IMR-90 (cell line): Measurements from ENCODE around the gene CREBL2. TPM values are rescaled to one million over a fixed set of nuclear protein-coding genes. Genes with fewer than 3 reads are reported as not detected.

ENCODE experiments used
- ATAC-seq: fragments of 200-7000 bp; cut with Tn5 transposase; 2 replicates; pipeline ENCODE4 v1.9.1; 2020; ENCODE audit warnings: low read depth, mild to moderate bottlenecking, moderate library complexity
- BruUV-seq: library from RNA; stranded (reverse); fragments of 400-500 nt; replicated peaks from 2 replicates; lab custom pipeline; 2021; lab: Mats Ljungman, UMichigan
- CTCF ChIA-PET: fragments of 300-600 bp; formaldehyde crosslinking; extraction: SDS; loops from one replicate; lab custom pipeline; 2021; ENCODE audit warnings: antibody characterized with exemption; lab: Yijun Ruan, JAX
- POLR2A ChIA-PET: fragments of 300-600 bp; sonication (Branson Sonifier 250); formaldehyde crosslinking; loops from one replicate; lab custom pipeline; 2022; ENCODE audit warnings: antibody characterized with exemption; ENCODE audit not compliant: unreplicated experiment; lab: Charles Lee
- DNase-seq: peaks from one replicate; pipeline ENCODE4 v3.0.0; 2013
- H2AFZ ChIP-seq: replicated peaks from 2 replicates; pipeline ENCODE3; 2013; ENCODE audit warnings: low read length, mild to moderate bottlenecking; ENCODE audit not compliant: poor library complexity
- H2AK5ac ChIP-seq: 2 replicates; pipeline ENCODE4 v1.6.1; 2013; ENCODE audit warnings: low read depth, low read length, inconsistent platforms
- H2AK9ac ChIP-seq: replicated peaks from 2 replicates; pipeline ENCODE3; 2013; ENCODE audit warnings: mild to moderate bottlenecking, low read depth, low read length, moderate library complexity; ENCODE audit not compliant: poor library complexity
- H2BK120ac ChIP-seq: 2 replicates; pipeline ENCODE4 v1.6.1; 2013; ENCODE audit warnings: low read depth, low read length, inconsistent platforms
- H2BK15ac ChIP-seq: 3 replicates; pipeline ENCODE4 v1.6.1; 2013; ENCODE audit warnings: low read depth, low read length, inconsistent platforms
- H2BK20ac ChIP-seq: 2 replicates; pipeline ENCODE4 v1.6.1; 2013; ENCODE audit warnings: low read depth, mild to moderate bottlenecking, inconsistent platforms, low read length, moderate library complexity
- H2BK5ac ChIP-seq: 2 replicates; pipeline ENCODE4 v1.6.1; 2013; ENCODE audit warnings: mild to moderate bottlenecking, low read depth, low read length, inconsistent platforms; ENCODE audit not compliant: poor library complexity, severe bottlenecking
- H3K14ac ChIP-seq: replicated peaks from 2 replicates; pipeline ENCODE4 v1.6.1; 2013; ENCODE audit warnings: low read depth, low read length, inconsistent platforms
- H3K18ac ChIP-seq: 2 replicates; pipeline ENCODE4 v1.6.1; 2013; ENCODE audit warnings: low read depth, low read length, control low read depth
- H3K23ac ChIP-seq: 2 replicates; pipeline ENCODE4 v1.6.1; 2013; ENCODE audit warnings: low read depth, low read length, inconsistent platforms
- H3K27ac ChIP-seq: 2 replicates; pipeline ENCODE4 v1.5.1; 2013; ENCODE audit warnings: mild to moderate bottlenecking, control low read depth, low read length; ENCODE audit not compliant: insufficient read depth
- H3K27me3 ChIP-seq: 2 replicates; pipeline ENCODE4 v1.6.1; 2013; ENCODE audit warnings: low read length; ENCODE audit not compliant: control insufficient read depth, insufficient read depth
- H3K36me3 ChIP-seq: 2 replicates; pipeline ENCODE4 v1.6.1; 2013; ENCODE audit warnings: low read length, mixed read lengths; ENCODE audit not compliant: control insufficient read depth, insufficient read depth
- H3K4ac ChIP-seq: 2 replicates; pipeline ENCODE4 v1.6.1; 2013; ENCODE audit warnings: low read depth, low read length, inconsistent platforms
- H3K4me1 ChIP-seq: 2 replicates; pipeline ENCODE4 v1.6.1; 2013; ENCODE audit warnings: low read length, mixed read lengths; ENCODE audit not compliant: control insufficient read depth, insufficient read depth
- H3K4me2 ChIP-seq: 2 replicates; pipeline ENCODE4 v1.6.1; 2013; ENCODE audit warnings: low read depth, mild to moderate bottlenecking, control low read depth, low read length, moderate library complexity
- H3K4me3 ChIP-seq: 2 replicates; pipeline ENCODE4 v1.5.1; 2013; ENCODE audit warnings: low read depth, mild to moderate bottlenecking, control low read depth, low read length, moderate library complexity; ENCODE audit not compliant: insufficient read depth
- H3K56ac ChIP-seq: 2 replicates; pipeline ENCODE4 v1.6.1; 2013; ENCODE audit warnings: low read length, inconsistent platforms; ENCODE audit not compliant: insufficient read depth; ENCODE audit errors: extremely low read depth
- H3K79me1 ChIP-seq, 2 experiments: 2 replicates each; pipeline ENCODE4 v1.6.1; 2013; ENCODE audit warnings: low read length in 2 of 2, inconsistent platforms in 1 of 2, low read depth in 1 of 2
- H3K9ac ChIP-seq: 2 replicates; pipeline ENCODE4 v1.6.1; 2013; ENCODE audit warnings: low read depth, low read length, control low read depth
- H3K9me1 ChIP-seq: 2 replicates; pipeline ENCODE4 v1.6.1; 2013; ENCODE audit warnings: low read length, inconsistent platforms; ENCODE audit not compliant: insufficient read depth
- H3K9me3 ChIP-seq: 2 replicates; pipeline ENCODE4 v1.6.1; 2013; ENCODE audit warnings: low read length; ENCODE audit not compliant: control insufficient read depth, insufficient read depth
- H4K20me1 ChIP-seq: 2 replicates; pipeline ENCODE4 v1.6.1; 2013; ENCODE audit warnings: low read length, inconsistent platforms; ENCODE audit not compliant: insufficient read depth
- H4K5ac ChIP-seq: 2 replicates; pipeline ENCODE4 v1.6.1; 2013; ENCODE audit warnings: mild to moderate bottlenecking, low read depth, low read length, control low read depth
- H4K8ac ChIP-seq, 2 experiments: 2 replicates each; pipeline ENCODE4 v1.6.1; 2013; ENCODE audit warnings: low read depth in 2 of 2, low read length in 2 of 2, control low read depth in 1 of 2, inconsistent platforms in 1 of 2
- H4K91ac ChIP-seq: 2 replicates; pipeline ENCODE4 v1.6.1; 2013; ENCODE audit warnings: low read depth, low read length, inconsistent platforms; ENCODE audit not compliant: insufficient read depth
- BHLHE40 ChIP-seq: fragments of 150-350 bp; IDR thresholded peaks from 2 replicates; pipeline ENCODE4 v1.6.1; 2016; ENCODE audit warnings: mild to moderate bottlenecking, low read depth, low read length
- CEBPB ChIP-seq: IDR thresholded peaks from 2 replicates; pipeline ENCODE4 v1.6.1; 2012; ENCODE audit warnings: low read depth, low read length, improper control_type of control experiment
- CHD1 ChIP-seq: IDR thresholded peaks from 2 replicates; pipeline ENCODE4 v1.6.1; 2012; ENCODE audit warnings: low read depth, low read length, improper control_type of control experiment
- NFE2L2 ChIP-seq: fragments of 150-350 bp; IDR thresholded peaks from 2 replicates; pipeline ENCODE4 v1.6.1; 2016; ENCODE audit warnings: low read depth, mild to moderate bottlenecking, low read length
- POLR2A ChIP-seq: IDR thresholded peaks from 2 replicates; pipeline ENCODE4 v1.6.1; 2012; ENCODE audit warnings: mild to moderate bottlenecking, low read depth, low read length
- RCOR1 ChIP-seq: IDR thresholded peaks from 2 replicates; pipeline ENCODE4 v1.6.1; 2012; ENCODE audit warnings: mild to moderate bottlenecking, low read length, improper control_type of control experiment; ENCODE audit not compliant: insufficient replicate concordance
- RFX5 ChIP-seq: IDR thresholded peaks from 2 replicates; pipeline ENCODE4 v1.8.0; 2012; ENCODE audit warnings: low read depth, mild to moderate bottlenecking, low read length, moderate library complexity
- SMC3 ChIP-seq: fragments of 150-350 bp; IDR thresholded peaks from 2 replicates; pipeline ENCODE4 v1.6.1; 2016; ENCODE audit warnings: low read depth, mild to moderate bottlenecking, antibody characterized with exemption, low read length, moderate library complexity
- WGBS, 2 experiments: methylation state at CpG; one replicate each; pipeline versions ENCODE4 v1.1.5 to v1.1.7; 2013; ENCODE audit warnings: missing lambda C conversion rate in 2 of 2; ENCODE audit not compliant: insufficient read length in 1 of 2; ENCODE audit errors: extremely low coverage in 2 of 2; 5-methylcytosine and 5-hydroxymethylcytosine counted together
- dilution Hi-C: fragments of 300-500 bp; cut with HindIII; formaldehyde crosslinking; loops from one replicate; pipeline ENCODE4 v1.14.3; 2018; ENCODE audit warnings: low sequenced_read_pairs; ENCODE audit not compliant: unreplicated experiment
- in situ Hi-C: fragments of 300-500 bp; cut with MboI; formaldehyde crosslinking; loops from 3 replicates; pipeline ENCODE4 v1.14.3; 2019; ENCODE audit warnings: low sequenced_read_pairs, inconsistent platforms, mixed read lengths
- intact Hi-C: fragments of 100-400 bp; cut with micrococcal nuclease; formaldehyde crosslinking; loops from 2 replicates; pipeline ENCODE4 v1.10.0; 2022
- polyA plus RNA-seq, 3 experiments: library from polyadenylated mRNA; depleted of rRNA; stranded (reverse); fragments of >200 nt; gene quantifications; 2 replicates each; pipeline ENCODE4 v1.2.3, GENCODE V29; 2012; ENCODE audit warnings: low replicate concordance in 1 of 3
- total RNA-seq: library from RNA; depleted of rRNA; stranded (reverse); fragments of >200 nt; gene quantifications from 2 replicates; pipeline ENCODE4 v1.2.3, GENCODE V29; 2012
- TF ChIP-seq, protein P1 (sequence below): fragments of 150-350 bp; IDR thresholded peaks from 2 replicates; pipeline ENCODE4 v1.6.1; 2017; ENCODE audit warnings: mild to moderate bottlenecking, antibody characterized with exemption, low read length, low read depth
- TF ChIP-seq, protein P2 (sequence below): fragments of 150-350 bp; IDR thresholded peaks from 2 replicates; pipeline ENCODE4 v1.6.1; 2016; ENCODE audit warnings: low read depth, mild to moderate bottlenecking, low read length, moderate library complexity, borderline replicate concordance
- TF ChIP-seq, protein P3 (sequence below): conservative IDR thresholded peaks from 2 replicates; pipeline ENCODE4 v1.5.1; 2012; ENCODE audit warnings: mild to moderate bottlenecking, low read depth, low read length, improper control_type of control experiment

The CREBL2 gene
- total and polyA plus RNA-seq, 2 of the 4 experiments (the other 2 are of a cell fraction): 11.5 to 19.0 TPM

DNA sequence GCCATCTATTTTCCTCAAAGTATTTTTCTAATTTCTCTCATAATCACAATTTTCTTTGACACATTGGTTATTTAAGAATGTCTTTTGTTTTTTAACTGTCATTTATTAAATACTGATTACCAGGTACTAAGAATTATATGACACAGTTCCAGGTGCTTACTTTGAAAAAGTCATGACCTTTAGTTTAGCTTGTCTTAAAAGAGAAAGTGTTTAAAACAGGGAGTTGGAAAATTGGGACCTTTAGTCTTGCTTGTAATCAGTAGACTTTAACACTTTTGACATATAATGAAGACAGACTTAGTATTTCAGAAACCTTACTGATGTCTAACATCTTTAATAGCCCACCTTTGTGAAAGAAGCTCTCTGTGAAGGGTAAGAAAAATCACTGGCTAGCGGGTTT is 19.2 kb downstream of the CREBL2 start:
- Histone ChIP-seq H2BK20ac (no peak overlapping the region), H2AFZ (no peak overlapping the region), H3K27ac (no peak overlapping the region), H3K36me3 (peaks cover under 1% of the 10 kb centered on the region; the same call in 1 of the 2 replicates), H3K56ac (no peak overlapping the region), H3K18ac (no peak overlapping the region), H4K5ac (no peak overlapping the region), H3K4me1 (no peaks in the 10 kb centered on the region), H3K14ac (no peak overlapping the region), H3K9me3 (no peaks in the 10 kb centered on the region), H2AK5ac (no peak overlapping the region), H3K27me3 (no peaks in the 10 kb centered on the region), H3K23ac (no peak overlapping the region), H3K4ac (no peak overlapping the region), H3K79me1 (peaks cover 4 to 24% of the 10 kb centered on the region in 2 experiments; a peak in 3 of 4 replicates), H3K4me3 (no peak overlapping the region), H3K9me1 (no peaks in the 10 kb centered on the region), H3K4me2 (no peak overlapping the region), H2BK120ac (no peak overlapping the region), H2AK9ac (no peak overlapping the region), H4K8ac (no peak overlapping the region), H4K20me1 (peaks cover 10% of the 10 kb centered on the region; the same call in 1 of the 2 replicates), H4K91ac (no peak overlapping the region), H2BK5ac (no peak overlapping the region), H2BK15ac (no peak overlapping the region), H3K9ac (no peak overlapping the region)
- TF ChIP-seq SMC3 (no peak), NFE2L2 (no peak), POLR2A (no peak), RCOR1 (no peak), CEBPB (no peak), BHLHE40 (no peak), RFX5 (no peak), CHD1 (no peak)
- TF ChIP-seq, protein P1, sequence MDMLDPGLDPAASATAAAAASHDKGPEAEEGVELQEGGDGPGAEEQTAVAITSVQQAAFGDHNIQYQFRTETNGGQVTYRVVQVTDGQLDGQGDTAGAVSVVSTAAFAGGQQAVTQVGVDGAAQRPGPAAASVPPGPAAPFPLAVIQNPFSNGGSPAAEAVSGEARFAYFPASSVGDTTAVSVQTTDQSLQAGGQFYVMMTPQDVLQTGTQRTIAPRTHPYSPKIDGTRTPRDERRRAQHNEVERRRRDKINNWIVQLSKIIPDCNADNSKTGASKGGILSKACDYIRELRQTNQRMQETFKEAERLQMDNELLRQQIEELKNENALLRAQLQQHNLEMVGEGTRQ: no peak
- TF ChIP-seq, protein P2, sequence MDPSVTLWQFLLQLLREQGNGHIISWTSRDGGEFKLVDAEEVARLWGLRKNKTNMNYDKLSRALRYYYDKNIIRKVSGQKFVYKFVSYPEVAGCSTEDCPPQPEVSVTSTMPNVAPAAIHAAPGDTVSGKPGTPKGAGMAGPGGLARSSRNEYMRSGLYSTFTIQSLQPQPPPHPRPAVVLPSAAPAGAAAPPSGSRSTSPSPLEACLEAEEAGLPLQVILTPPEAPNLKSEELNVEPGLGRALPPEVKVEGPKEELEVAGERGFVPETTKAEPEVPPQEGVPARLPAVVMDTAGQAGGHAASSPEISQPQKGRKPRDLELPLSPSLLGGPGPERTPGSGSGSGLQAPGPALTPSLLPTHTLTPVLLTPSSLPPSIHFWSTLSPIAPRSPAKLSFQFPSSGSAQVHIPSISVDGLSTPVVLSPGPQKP: no peak
- TF ChIP-seq, protein P3, sequence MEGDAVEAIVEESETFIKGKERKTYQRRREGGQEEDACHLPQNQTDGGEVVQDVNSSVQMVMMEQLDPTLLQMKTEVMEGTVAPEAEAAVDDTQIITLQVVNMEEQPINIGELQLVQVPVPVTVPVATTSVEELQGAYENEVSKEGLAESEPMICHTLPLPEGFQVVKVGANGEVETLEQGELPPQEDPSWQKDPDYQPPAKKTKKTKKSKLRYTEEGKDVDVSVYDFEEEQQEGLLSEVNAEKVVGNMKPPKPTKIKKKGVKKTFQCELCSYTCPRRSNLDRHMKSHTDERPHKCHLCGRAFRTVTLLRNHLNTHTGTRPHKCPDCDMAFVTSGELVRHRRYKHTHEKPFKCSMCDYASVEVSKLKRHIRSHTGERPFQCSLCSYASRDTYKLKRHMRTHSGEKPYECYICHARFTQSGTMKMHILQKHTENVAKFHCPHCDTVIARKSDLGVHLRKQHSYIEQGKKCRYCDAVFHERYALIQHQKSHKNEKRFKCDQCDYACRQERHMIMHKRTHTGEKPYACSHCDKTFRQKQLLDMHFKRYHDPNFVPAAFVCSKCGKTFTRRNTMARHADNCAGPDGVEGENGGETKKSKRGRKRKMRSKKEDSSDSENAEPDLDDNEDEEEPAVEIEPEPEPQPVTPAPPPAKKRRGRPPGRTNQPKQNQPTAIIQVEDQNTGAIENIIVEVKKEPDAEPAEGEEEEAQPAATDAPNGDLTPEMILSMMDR: no peak
- in situ Hi-C loops: no loop called here
- ChIA-PET POLR2A (no interaction called here), CTCF (interaction anchor here (0.6 to 1.3 kb wide), 2 partner anchors 15 to 58 kb away, joined by 4 to 7 read pairs; no protein-coding TSS in a partner anchor)
- ATAC-seq (no peak), DNase-seq (no peak)
- dilution Hi-C loops: no loop called here
- intact Hi-C loops: no loop called here
- no CpG with 5 or more reads among the region's 1 CpG for WGBS, 2 experiments
- BruUV-seq: no TSS peak
